Measurements from ENCODE around the gene C10orf67.

GRCh38 chr10:23293973-23294590 lies 50.5 kb downstream of the C10orf67 start:
- TF ChIP-seq, protein P1, sequence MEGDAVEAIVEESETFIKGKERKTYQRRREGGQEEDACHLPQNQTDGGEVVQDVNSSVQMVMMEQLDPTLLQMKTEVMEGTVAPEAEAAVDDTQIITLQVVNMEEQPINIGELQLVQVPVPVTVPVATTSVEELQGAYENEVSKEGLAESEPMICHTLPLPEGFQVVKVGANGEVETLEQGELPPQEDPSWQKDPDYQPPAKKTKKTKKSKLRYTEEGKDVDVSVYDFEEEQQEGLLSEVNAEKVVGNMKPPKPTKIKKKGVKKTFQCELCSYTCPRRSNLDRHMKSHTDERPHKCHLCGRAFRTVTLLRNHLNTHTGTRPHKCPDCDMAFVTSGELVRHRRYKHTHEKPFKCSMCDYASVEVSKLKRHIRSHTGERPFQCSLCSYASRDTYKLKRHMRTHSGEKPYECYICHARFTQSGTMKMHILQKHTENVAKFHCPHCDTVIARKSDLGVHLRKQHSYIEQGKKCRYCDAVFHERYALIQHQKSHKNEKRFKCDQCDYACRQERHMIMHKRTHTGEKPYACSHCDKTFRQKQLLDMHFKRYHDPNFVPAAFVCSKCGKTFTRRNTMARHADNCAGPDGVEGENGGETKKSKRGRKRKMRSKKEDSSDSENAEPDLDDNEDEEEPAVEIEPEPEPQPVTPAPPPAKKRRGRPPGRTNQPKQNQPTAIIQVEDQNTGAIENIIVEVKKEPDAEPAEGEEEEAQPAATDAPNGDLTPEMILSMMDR (IDR thresholded peaks at IDR 0.05) = no peak
- no peak for TF ChIP-seq ZFX (IDR thresholded peaks at IDR 0.05; ENCODE audit: borderline replicate concordance)
